ENCODE data around the gene CBX7.
A peak's percentile ranks its signal among the peaks of the same experiment; 100 is the strongest.

Gene CBX7

GRCh38 chr22:39147335-39148025 is 5.0 kb downstream of the CBX7 start:
- DNase-seq (ENCODE audit: low read depth in 2 of 2) = no peak

GRCh38 chr22:39146256-39147101 is 6.0 kb downstream of the CBX7 start:
- DNase-seq (ENCODE audit: low read depth in 2 of 2) = no peak

GRCh38 chr22:39144101-39144767 is 8.2 kb downstream of the CBX7 start:
- peak in 1 of 2 experiments; percentile 35 for DNase-seq (ENCODE audit: low read depth in 2 of 2)

- DNase-seq (ENCODE audit: low read depth in 2 of 2) = no peak
Measured at GRCh38 chr22:39142088-39142680, 10.3 kb downstream of the CBX7 start.

GRCh38 chr22:39139933-39140332 is 12.5 kb downstream of the CBX7 start:
- DNase-seq (ENCODE audit: low read depth in 2 of 2) = no peak

- DNase-seq (ENCODE audit: low read depth in 2 of 2) = no peak
Measured at GRCh38 chr22:39138357-39138997, 14.0 kb downstream of the CBX7 start.

- DNase-seq (ENCODE audit: low read depth in 2 of 2) = no peak
Measured at GRCh38 chr22:39136317-39136716, 16.2 kb downstream of the CBX7 start.

GRCh38 chr22:39135092-39135896 is 17.2 kb downstream of the CBX7 start:
- DNase-seq (ENCODE audit: low read depth in 2 of 2) = no peak

GRCh38 chr22:39134366-39135091 is 18.0 kb downstream of the CBX7 start:
- DNase-seq (ENCODE audit: low read depth in 2 of 2) = no peak

GRCh38 chr22:39133871-39134270 is 18.6 kb downstream of the CBX7 start:
- no peak for DNase-seq (ENCODE audit: low read depth in 2 of 2)

GRCh38 chr22:39132871-39133524 is 19.5 kb downstream of the CBX7 start:
- DNase-seq (ENCODE audit: low read depth in 2 of 2) = no peak

GRCh38 chr22:39132281-39132680 is 20.2 kb downstream of the CBX7 start:
- no peak for DNase-seq (ENCODE audit: low read depth in 2 of 2)

GRCh38 chr22:39130892-39131855 is 21.3 kb downstream of the CBX7 start:
- no peak for DNase-seq (ENCODE audit: low read depth in 2 of 2)

GRCh38 chr22:39130152-39130704 is 22.3 kb downstream of the CBX7 start:
- no peak for DNase-seq (ENCODE audit: low read depth in 2 of 2)

- no peak for DNase-seq (ENCODE audit: low read depth in 2 of 2)
Measured at GRCh38 chr22:39129746-39130145, 22.7 kb downstream of the CBX7 start.

- DNase-seq (ENCODE audit: low read depth in 2 of 2) = no peak
Measured at GRCh38 chr22:39129081-39129480, 23.4 kb downstream of the CBX7 start.

GRCh38 chr22:39128508-39128907 is 24.0 kb downstream of the CBX7 start:
- no peak for DNase-seq (ENCODE audit: low read depth in 2 of 2)

- no peak for DNase-seq (ENCODE audit: low read depth in 2 of 2)
Measured at GRCh38 chr22:39125622-39126021, 26.9 kb downstream of the CBX7 start.
